ENCODE data around the gene PCK1.
"Not testable (repeated sequence)": the region's sequence is repeated elsewhere in the genome, so short reads cannot be mapped to it uniquely, and the experiment has no call there.

Gene PCK1

DNA sequence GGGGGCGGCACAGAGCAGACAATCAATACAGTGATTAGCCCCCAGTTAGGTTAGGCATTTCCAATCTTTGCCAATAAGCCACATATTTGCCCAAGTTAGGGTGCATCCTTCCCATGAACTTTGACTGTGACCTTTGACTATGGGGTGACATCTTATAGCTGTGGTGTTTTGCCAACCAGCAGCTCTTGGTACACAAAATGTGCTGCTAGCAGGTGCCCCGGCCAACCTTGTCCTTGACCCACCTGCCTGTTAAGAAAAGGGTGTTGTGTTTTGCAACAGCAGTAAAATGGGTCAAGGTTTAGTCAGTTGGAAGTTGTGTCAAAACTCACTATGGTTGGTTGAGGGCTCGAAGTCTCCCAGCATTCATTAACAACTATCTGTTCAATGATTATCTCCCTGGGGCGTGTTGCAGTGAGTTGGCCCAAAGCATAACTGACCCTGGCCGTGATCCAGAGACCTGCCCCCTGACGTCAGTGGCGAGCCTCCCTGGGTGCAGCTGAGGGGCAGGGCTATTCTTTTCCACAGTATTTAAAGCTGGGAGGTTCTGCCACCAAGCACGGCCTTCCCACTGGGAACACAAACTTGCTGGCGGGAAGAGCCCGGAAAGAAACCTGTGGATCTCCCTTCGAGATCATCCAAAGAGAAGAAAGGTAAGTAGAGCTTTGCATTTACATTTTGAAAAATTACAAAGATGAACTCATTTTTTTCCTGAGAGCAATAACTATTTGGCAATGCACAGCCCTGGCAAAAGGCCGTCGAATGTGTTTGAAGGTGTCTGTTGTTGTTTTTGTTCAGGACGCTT is at the start of gene PCK1:
Gene PCK1 (plus strand): TSS at position 557 of the 802 bp plus-strand sequence. CDS start 302 bp downstream, outside the sequence.
- no peak for DNase-seq (ENCODE audit: extremely low read depth in 1 of 2, low read depth in 1 of 2)

DNA sequence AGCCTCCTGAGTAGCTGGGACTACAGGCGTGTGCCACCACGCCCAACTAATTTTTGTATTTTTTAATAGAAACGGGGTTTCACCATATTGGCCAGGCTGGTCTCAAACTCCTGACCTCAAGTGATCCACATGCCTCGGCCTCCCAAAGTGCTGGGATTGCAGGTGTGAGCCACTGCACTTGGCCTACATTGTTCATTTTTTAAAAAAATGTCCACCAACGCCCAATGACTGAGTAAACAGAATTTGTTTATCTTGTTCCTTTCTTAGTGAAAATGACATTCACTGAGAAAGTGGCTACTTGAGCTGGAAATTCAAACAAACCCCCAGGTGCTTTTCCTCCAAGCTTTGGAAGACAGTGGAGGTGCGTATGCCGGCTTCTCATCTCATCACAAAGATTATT is 49.2 kb upstream of the PCK1 start:
- not testable (repeated sequence) for DNase-seq (ENCODE audit: extremely low read depth in 1 of 2, low read depth in 1 of 2)

DNA sequence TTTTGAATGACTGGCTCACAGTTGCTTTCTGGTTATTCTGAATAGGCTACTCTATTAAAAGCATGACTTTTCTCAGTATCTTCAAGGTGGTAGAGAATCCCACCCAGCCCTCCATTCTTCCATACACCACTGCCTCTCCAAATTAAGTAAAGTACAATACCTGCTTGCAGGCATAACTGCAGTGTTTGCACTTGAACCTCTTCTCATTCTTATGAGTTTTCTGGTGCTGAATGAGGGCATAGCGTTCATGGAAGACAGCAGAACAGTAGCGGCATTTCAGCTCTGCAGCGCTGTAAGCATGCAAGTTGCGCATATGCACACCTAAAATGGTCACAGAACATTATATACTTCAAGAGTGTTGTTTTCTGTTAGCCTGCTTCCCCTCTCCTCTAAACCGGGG is 48.5 kb upstream of the PCK1 start:
- no peak for DNase-seq (ENCODE audit: extremely low read depth in 1 of 2, low read depth in 1 of 2)

DNA sequence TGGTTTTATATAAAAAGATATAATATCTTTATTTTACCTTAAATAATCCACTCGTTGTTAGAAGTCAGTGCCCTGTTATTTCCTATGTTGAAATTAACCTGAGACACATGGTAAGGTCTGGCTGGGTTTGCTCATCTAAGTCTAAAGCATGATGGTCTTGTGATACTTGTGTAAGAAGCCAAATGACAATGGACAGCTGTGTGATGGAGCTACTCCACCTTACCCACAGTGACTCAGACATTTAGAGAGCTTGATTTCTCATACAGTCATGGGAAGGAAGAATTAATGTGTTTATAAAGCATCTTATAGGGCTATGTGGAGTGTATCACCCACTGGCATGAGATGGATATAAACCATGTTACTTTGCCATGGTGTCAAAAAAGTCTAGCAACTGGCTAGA is 47.7 kb upstream of the PCK1 start:
- no peak for DNase-seq (ENCODE audit: extremely low read depth in 1 of 2, low read depth in 1 of 2)

DNA sequence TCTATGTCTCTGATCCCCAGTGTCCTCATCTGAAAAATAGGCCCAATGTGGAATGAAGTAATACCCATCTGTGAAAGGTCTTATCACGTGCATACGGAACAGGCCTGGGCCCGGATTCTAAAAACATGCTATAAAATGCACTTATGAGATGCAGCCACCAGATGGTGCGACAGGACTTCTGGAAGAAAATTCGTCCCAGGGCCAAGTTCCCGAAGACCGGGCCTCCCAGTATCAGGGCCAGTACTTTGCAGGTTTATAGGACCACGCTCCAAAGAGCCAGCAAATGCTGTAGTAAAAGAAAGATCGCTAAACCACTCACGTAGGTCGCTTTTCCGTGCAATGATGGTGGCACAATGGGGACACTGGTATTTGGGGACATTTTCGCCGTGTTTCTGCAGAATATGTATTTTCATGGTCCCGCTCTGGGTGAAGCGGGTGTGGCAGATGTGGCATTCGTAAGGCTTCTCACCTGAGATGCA is 46.6 kb upstream of the PCK1 start:
- no peak for DNase-seq (ENCODE audit: extremely low read depth in 1 of 2, low read depth in 1 of 2)

DNA sequence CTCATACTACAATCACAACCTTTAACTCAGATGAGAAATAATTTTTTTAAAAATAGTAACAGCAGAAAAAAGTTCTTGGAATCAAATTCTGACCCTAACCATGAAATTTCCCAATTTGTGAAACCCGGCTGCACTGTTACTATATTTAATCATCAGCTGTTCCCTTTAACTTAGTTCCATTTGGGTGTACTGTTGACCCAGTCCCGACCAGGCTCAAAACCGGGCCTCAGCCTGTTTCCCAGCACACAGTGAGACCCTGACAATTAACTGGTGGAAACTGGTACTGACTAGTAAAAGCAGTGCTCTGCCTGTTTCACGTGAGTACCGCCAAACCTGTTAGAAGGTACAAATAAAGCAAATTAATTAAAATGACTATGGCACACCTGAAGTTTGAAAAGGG is 43.0 kb upstream of the PCK1 start:
- DNase-seq (ENCODE audit: extremely low read depth in 1 of 2, low read depth in 1 of 2) = no peak

DNA sequence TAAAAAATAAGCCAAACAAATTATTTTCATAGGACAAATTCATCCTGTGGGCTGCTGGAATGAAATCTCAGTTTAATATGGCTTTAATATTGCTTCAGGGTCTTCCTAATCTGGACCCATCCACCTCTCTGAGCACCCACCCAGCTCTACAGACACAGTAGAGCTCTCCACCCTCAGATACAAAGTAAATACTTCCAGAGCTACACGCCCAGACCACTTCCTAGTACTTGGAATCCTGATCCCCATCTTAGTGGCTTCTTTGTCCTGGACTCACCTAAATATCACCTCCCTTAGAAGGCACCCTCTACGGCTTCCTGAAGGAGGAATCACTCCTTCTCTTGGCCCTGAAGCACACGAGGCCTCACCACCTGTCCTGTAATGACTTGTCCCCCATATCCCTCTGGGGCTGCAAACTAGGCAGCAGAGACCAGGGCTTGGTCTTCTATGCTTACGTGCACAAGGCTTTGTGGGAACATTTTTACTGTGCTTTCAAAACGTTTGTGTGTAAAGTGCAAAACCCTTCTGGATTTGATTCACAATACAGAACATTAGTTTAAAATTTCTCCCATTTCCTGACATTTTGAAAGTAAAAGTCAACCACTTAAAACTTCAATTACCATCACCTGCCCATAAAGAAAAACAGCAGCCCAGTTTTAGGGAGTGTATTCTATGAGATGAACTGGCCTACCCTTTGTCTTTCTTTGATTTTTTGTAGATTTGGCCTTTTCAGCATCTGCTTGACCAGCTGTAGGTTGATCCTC is 38.4 kb upstream of the PCK1 start:
- DNase-seq (ENCODE audit: extremely low read depth in 1 of 2, low read depth in 1 of 2) = no peak

DNA sequence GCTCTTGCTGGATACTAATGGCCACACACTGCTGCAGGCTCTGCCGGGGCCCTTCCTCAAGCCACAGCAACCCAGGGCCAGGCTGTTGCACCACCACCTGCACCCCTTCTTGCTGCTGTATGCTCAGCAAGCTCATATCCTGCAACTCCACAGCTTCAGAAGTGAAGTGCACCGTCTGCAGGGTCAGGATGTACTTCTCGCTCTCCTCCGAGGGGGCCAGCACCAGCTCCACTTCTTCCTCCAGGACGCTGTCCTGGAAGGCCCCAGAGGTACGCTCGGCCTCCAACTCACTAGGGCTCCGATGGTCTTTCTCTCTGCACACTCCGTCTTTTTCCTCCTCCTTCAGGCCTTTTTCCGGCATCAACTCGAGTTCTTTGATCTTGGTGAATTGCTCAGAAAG is 37.1 kb upstream of the PCK1 start:
- DNase-seq (ENCODE audit: extremely low read depth in 1 of 2, low read depth in 1 of 2) = no peak

DNA sequence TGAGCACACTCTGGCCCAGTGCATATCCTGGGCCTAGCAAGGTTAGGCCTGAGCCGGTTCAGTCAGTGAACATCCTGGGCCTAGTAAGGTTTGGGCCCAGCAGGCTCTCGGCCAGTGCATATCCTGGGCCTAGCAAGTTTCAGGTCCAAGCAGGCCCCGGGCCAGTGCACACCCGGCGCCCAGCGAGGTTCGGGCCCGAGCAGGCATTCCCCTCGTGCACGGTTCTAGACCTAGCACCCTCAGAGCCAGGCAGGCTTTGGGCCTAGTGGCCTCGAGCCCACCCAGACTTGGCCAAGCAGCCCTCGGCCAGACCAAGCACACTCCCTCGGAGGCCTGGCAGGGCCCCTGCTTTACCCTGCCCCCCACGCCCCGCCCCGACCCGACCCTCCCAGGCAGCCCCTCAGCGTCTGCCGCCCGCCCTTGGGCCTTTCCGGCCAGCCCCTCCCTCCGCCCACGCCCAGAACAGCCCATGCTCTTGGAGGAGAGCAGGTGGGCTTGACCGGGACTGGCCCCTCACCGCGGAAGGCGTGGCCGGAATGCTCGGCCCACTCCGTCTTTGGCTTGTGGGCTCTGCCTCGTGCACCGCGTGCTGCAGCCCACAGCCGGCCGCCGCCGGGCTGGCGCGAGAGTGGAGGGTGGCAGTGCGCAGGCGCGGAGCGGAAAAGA is 36.3 kb upstream of the PCK1 start, which contains the start of gene CTCFL:
Gene CTCFL (minus strand): TSS at position 630 of the 666 bp plus-strand sequence. CDS start 935 bp downstream, outside the sequence.
- DNase-seq (ENCODE audit: extremely low read depth in 1 of 2, low read depth in 1 of 2) = no peak

DNA sequence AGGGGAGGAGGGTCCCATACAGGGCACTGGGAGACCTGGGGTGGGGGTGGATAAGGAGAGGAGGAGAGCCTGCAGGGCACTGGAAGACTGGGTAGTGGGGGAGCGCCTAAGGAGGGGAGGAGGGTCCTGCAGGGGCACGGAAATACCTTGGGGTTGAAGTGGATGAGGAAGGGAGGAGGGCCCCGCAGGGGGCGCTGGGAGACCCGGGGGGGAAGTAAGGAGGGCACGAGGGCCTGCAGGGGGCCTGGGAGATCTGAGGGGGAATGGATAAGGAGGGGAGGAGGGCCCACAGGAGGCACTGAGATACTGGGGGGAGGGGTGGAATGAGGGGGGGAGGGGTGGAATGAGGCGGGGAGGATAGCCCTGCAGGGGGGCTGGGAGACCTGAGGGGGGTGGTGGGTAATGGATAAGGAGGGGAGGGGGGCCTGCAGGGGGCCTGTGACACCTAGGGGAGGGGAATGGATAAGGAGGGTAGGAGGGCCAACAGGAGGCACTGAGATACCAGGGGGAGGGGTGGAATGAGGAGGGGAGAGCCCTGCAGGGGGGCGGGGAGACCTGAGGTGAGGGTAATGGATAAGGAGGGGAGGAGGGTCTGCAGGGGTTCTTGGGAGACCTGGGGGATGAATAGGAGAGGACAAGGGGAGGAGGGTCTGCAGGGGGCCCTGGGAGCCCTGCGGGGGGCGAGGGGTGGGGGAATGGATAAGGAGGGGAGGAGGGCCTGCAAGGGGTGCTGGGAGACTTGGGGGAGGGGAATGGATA is 35.4 kb upstream of the PCK1 start:
- no peak for DNase-seq (ENCODE audit: extremely low read depth in 1 of 2, low read depth in 1 of 2)

DNA sequence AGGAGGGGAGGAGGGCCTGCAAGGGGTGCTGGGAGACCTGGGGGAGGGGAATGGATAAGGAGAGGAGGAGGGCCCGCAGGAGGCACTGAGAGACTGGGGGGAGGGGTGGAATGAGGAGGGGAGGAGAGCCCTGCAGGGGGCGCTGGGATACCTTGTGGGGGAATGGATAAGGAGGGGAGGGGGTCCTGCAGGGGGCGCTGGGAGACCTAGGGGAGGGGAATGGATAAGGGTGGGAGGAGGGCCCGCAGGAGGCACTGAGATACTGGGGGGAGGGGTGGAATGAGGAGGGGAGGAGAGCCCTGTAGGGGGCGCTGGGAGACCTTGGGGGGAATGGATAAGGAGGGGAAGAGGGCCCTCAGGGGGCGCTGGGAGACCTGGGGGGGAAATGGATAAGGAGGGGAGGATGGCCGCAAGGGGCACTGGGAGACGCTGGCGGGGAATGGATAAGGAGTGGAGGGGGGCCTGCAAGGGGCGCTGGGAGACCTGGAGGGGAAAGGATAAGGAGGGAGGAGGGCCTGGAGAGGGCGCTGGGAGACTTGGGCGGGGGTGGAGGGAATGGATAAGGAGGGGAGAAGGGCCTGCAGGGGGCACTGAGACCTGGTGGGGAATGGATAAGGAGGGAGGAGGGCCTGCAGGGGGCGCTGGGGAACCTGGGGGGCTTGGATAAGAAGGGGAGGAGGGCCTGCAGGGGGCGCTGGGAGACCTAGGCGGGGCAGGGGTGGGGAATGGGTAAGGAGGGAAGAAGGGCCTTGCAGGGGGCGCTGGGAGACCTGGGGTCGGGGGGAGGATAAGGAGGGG is 34.6 kb upstream of the PCK1 start:
- DNase-seq (ENCODE audit: extremely low read depth in 1 of 2, low read depth in 1 of 2) = no peak

DNA sequence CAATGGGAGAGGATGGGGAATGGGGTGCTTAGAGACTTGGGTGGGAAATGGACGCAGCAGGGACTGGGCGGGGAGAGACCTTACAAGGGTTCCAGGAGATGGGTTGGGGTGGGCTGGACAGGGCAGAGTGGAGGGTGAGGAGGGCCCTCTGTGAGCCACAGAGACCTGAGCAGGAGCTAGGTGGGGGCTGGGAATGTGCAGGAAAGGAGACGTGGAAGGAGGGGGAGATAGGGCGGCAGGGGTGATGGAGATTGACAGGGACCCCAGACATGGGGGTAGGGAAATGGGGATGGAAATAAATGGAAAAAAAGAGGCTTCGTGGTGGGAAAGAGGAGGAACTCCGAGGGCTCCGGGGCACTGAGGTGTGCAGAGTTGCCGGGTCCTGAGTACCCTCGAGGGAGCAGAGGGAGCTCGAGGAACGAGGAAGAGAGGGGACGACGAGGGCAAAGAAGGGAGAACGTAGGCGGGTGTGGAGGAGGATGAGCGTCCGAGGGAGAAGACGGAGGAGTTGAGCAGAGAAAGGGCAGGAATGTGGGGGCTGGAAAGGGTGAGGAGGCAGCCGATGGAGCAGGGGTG is 33.9 kb upstream of the PCK1 start:
- DNase-seq (ENCODE audit: extremely low read depth in 1 of 2, low read depth in 1 of 2) = no peak

DNA sequence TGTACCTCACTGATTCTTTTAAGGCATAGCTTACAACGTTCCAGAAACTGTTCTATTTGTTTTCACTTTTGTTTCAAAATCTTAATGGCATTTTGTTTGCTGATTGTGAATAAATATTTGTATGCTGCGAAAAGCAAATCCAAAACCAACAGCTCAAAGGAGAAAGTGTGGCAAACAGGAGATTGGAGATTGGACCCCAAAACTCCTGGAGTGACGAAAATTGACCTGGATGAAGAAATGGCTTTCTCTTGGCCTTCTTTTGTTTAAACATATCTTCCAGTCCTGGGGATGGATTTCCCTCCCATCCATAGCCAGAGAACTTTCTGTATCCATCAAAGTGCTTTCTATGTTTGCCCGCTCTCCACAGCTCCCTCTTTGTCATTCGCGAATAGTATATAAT is 33.2 kb upstream of the PCK1 start:
- DNase-seq (ENCODE audit: extremely low read depth in 1 of 2, low read depth in 1 of 2) = no peak

DNA sequence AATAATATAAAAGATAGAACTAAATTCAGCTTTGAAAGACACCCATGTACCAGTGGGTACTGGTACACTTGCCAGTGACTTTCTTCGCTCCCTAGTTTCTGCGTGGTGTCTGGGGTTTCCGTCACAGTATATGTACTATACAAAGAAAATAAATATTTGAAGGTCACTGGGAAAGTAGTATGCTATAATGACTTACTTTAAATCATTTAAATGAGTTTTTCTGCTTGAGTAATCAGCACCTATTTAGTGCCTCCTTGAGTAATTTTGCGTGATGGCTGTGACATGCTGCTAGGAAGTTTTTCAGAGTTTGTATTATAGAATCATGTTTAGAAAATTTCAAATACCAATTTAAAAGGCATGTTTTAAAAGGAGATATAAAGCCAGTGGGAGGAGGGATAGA is 32.8 kb upstream of the PCK1 start:
- no peak for DNase-seq (ENCODE audit: extremely low read depth in 1 of 2, low read depth in 1 of 2)

DNA sequence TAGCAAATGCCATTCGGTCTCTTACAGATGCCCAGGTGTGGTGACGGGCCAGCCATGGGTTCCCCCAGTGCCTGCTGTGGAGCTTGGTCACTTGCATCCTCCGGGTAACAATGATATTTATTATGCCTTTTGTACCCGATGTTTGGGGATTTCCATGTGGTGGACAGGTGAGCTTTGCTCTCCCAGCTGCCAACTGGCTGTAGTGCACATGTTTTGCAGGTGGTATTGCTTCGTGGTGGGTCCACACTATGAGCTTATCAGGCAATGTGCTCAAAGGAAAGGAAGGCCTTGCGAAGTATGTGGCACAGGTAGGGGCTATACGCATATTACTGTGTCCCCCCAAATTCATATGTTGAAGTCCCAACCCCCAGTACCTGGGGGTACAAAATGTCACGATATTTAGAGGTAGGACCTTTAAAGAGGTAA is 31.7 kb upstream of the PCK1 start:
- DNase-seq (ENCODE audit: extremely low read depth in 1 of 2, low read depth in 1 of 2) = no peak

DNA sequence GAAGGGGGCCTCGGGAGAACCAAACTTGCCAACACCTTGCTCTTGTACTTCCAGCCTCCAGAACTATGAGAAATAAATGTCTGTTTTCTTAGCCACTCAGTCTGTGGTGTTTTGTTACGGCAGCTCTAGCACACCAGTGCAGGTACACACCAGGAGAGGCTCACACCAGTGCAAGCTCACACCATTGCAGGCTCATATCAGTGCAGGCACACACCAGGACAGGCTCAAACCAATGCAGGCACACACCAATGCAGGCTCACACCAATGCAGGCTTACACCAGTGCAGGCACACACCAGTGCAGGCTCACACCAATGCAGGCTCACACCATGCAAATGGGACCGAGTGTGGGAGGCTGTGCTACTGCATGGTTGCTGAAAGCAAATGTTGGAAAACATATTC is 31.1 kb upstream of the PCK1 start:
- DNase-seq (ENCODE audit: extremely low read depth in 1 of 2, low read depth in 1 of 2) = no peak

DNA sequence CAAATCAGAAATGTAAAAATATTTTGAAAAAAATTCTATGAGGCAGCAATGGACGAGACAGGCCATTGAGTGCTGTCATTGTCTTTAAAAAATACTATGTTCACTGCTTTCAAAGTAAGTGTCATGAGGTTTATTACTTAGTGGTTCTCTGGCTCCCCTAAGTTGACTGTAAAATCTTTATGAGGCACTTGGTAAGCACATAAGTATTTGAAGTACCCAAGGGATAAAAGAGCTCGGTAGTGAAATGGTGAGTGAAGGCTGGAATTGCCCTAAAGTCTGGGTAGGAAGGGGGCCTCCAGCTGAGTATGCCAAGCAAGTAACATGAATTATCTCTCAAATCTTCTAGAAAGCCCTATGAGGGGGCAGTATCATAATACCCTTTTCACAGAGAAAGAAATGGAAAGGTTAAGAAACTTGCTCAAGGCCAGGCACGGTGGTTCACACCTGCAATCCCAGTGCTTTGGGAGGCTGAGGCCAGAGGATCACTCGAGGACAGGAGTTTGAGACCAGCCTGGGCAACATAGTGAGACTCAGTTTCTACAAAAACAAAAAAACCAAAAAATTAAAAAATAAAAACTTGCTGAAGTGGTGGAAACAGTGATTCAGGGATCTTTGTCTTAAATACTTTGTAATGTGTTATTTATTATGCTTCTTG is 30.5 kb upstream of the PCK1 start:
- no peak for DNase-seq (ENCODE audit: extremely low read depth in 1 of 2, low read depth in 1 of 2)

DNA sequence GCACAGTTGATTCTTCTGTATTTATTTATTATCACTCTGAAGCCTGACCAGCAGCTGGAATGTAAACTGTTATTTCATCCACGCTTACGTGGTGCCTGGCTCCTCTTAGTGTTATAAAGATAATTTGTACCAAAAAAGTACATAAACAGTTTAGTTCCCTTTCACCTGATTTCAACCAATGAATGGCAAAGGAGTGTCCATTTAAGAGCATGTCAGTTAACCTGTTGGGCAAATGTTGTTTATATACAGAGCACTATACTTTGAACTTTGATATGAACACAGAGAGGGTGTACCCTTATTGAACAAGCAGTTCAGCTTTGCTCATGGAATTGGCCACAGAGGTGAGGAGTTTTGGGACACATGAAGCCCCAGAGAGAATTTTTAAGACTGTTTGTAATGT is 28.8 kb upstream of the PCK1 start:
- DNase-seq (ENCODE audit: extremely low read depth in 1 of 2, low read depth in 1 of 2) = no peak

DNA sequence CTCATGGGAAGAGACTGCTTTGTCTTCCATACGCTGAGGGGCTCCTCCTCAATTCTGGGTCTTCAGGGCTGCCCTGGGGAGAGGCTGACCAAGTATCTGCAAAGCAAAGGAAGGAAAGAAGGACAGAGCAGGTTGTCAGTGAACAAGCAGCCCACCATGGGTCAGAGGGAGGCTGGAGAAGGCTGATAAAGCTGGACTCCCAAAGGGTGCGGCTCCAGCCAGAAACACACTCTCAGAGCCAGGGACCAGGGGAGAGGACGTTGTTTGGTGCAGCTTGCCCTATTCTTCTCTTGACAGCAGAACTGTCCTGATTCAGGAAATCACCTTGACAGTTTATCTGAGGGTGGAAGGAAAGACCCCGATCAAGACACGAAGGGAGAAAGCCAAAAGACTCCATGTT is 25.6 kb upstream of the PCK1 start:
- no peak for DNase-seq (ENCODE audit: extremely low read depth in 1 of 2, low read depth in 1 of 2)

Data from activated CD8-positive, alpha-beta memory T cell treated with anti-CD3 and anti-CD28 coated beads for 1 hour (primary cell).